Suppressor macrophage treated with lipopolysaccharide for 1 hour (primary cell): ENCODE measurements around the gene SAMD4A.

Experiments
- DNase-seq, 3 donors: peaks; one replicate each; pipeline ENCODE4 v3.0.0-alpha.2; 2020 to 2022

Gene SAMD4A

DNA sequence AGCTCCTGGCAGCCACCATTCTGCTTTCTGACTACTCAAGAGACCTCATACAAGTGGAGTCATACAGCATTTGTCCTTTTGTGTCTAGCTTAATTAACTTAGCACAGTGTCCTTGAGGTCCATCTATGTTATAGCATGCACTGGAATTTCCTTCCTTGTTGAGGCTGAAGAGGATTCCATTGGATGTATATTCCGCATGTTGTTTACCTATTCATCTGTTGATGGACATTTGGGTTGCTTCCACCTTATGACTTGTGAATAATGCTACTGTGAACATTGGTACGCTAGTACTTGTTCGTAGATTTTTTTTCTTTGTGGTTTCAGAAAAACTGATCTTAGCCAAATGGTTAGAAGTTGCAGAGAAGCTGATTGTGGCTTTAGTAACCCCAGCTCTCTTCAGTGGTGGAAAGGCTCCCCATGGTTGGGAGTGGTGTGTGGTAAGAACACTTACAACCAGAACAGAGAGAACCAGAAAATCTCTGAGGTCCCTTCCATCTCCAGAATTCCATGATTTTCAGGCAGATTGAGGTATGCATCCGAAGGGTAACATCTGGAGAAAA is 118.4 kb downstream of the SAMD4A start:
- DNase-seq: no peak

DNA sequence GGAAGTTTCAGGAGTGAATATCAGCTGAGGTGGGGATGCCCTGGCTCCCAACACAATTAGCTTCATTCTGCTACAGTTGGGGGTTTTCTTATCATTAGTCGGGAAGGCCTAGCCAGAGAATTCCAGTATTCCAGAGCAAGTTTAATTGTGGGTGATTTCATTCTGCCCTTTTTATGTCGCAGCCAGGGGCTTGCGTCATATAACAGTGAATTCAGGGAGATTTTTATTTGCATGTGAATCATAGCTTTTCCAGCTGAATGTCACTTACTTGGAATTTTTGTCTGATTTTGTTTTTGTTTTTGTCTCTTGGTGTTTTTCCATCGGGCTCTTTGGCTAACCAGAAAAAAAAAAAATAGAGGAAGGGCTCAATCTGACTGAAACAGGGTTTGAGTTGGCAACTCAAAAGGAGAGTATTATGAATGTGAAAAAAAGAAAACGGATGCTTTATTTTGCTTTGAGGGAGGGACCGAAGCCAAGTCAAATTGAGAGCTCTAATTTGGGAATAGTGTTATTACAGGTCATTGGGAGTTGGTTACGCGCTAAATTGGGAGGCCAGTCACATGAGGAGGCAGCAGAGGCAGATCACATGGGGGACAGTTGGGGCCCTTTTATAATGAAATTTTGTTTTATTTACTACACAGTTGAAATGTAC is 119.4 kb downstream of the SAMD4A start:
- DNase-seq: peak; percentile 63 to 90 (median 72)

DNA sequence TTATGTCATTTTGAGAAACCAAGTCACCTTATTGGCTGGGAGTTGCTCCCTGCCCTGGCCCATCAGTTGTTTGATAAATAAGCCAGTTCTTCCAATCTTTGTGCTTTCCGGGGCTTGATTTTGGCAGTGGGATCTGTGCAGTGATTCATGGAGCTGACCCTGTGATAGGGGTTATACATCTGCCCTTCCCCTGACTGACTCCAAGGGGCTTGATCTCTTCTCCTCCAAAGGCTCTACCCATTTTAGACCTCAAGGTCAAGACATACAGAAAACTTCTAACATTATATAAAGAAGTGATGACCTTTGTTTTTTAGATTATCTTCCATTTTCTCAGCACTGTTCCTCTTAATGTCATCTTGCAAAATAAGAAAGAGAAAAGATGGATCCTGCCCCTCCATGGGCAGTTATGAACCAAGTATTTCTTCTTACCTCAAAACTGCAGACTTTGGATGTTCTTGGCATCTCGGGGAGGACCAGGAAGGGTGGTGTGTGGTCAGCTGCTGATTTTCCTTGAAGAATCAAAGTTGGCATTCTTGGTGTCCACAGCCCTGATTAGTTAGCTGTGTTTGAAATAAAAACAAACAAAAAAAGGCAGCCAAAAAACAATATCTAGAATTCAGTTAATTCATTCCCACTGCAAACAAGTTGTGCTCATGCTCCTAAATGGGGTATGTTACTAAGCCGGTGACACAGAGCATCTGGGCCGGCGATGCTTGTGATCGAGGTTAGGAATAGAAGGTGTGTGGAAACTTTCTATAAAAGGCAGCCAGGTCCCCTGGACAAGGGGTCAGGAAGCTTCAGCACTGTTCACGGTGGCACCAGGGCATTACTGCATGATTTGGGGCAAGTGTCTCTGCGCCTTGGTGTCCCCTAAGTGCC is 120.2 kb downstream of the SAMD4A start:
- DNase-seq: no peak

DNA sequence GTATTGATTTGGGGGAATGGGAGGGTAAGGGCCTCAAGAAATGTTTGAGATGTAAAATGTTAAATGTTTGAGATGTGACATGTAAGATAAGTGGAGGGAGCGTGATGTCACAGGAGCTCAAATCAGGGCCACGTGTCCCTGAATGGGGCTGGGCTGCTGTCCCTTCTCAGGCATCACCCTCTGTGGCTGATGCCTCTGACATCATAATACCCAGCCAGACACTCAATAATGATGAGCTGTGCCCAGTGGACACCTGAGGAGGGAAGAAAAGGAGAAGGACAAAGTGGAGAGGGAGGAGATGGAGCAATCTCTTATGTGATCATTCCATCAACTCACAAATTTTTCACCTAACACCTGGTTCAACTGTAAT is 120.8 kb downstream of the SAMD4A start:
- no peak for DNase-seq

DNA sequence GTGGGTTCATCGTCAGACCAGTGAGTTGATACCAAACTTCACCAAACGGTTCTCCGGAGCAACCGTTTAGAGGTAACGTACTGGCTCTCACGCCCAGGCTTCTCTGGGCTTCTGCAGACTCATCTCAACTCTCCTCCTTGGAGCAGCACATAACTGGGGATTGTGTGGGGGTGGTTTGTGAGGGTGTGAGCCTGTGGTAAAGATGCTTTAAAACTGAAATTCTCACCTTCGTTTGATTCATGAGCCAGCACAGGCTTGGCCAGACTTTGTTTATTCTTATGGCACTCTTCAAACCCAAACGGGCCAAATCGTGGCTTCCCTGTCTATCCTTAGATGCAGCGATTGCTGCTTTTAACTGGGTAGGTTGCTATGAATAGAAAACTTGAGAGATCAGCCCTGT is 121.3 kb downstream of the SAMD4A start:
- DNase-seq: no peak

DNA sequence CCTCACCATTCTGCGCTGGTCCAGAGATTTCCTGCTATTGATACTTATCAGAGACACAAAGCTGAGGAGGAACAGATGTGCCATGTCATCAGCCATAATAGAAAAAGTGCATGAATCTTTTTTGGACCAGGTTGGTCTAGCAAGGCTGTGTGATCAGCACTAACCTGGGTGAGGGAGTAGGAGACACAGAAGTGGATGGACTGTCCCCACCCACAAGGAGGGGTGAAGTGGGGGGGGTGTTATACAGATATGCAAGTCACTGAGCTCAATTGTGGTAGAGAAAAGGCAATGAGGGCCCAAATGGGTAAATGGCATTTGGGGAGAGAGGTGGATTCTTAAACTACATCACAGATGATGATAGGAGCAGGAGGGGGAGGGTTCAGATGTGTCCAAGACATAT is 123.0 kb downstream of the SAMD4A start:
- DNase-seq: no peak

DNA sequence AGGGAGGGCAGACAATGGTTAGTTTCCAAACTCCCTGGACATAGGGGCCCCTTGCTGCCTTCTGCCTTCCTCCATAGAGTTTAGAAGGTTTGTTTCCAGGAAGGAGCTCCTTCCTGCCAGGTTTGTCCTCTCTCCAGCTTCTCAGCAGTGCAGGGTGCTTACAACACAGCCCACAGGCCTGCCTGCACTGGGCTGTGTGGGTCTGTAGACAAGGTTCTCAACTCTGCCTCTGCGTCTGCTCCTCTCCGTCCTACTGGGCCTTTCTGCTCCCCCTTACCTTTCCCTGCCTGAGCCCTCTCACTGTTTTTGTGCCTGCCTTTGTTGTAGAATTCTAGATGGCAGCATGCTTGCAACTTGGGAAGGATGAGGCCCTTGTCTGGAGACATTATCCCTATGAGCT is 124.0 kb downstream of the SAMD4A start:
- DNase-seq: no peak

DNA sequence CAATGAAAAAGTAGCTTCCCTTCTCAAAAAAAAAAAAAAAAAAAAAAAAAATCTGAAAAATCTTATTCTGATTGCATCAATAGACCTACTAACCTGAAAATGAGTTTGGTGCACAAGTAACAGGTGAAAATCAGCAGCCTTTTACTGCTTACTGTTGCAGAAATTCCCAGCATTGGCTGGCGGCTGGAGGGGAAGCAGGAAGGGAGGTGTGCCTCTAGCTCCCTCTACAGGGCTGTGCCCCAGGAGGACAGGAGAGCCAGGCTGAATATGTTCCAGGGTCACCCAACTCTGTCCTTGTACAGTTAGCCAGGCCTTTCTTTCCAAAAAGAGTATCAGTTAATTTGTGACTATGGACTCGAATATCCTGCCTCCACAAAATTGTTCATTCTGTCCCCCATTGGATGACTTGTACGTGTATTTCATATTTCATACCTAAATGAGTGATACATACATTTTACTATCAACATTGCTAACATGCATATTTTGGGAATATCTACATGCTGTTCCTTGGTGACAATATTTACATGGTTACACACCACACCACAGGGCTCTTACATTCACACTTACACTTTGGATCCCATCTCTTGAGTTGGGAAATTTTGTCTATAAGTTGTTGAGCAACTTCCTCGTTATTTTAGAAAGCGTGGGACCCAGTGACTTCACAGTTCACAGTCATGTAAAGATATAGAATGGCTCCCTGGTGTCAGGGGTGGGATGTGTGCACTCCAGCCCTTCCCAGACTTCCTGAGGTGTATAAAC is 124.8 kb downstream of the SAMD4A start:
- DNase-seq: peak; percentile 81 to 93 (median 92)

DNA sequence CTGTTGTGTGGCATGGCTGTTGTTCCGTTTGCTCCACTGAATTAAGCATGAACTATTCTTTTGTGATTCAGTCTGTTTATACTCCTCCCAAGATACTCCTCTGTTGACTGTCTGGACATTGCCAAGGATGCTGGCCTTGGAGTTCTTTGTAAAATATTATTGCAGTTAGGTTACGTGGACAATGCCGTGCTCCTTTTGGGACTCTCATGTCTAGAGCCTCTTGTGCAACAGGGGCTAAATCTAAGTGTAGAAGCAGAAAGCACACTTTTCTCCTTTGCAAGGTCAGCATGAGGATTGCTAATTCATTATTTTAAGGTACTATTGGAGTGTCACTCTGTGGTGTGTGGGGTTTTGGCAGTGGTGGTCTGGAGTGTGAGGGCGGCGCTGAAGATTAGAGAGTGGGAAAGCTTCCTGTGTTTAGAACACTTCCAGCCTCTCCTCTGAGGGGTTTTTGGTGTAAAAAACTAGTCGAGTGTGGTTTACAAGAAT is 125.4 kb downstream of the SAMD4A start:
- no peak for DNase-seq

DNA sequence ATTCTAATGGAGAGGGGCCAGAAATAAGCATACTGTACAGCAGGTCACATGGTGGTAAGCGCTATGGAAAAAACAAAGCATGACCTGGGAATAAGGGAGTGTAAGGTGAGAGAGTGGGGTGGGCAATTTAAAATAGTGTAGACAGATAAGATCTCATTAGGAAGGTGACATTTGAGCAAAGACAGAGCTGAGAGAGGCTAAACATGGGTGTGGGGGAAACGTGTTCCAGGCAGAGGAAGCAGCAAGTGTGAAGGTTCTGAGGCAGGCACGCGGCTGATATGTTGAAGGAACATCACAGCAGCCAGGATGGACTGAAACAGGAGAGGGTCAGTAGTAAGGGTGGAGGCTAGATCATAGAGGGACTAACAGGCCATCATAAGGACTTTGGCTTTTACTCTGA is 126.8 kb downstream of the SAMD4A start:
- DNase-seq: no peak

DNA sequence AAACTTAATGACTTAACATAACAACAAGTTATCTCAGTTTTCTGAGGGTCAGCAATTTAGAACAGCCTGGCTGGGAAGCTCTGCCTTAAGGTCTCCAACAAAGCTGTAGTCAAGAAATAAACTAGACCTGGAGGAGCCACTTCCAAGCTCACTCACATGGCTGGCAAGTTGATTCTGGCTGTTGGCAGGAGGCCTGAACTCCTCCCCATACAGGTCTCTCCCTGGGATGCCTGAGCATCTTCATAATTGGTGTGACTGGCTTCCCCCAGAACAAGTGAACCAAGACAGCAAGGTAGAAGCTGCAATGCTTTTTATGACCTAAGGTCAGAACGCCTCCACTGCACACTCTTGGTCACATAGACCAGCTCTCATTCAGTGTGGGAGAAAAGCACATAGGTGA is 128.3 kb downstream of the SAMD4A start:
- DNase-seq: no peak

DNA sequence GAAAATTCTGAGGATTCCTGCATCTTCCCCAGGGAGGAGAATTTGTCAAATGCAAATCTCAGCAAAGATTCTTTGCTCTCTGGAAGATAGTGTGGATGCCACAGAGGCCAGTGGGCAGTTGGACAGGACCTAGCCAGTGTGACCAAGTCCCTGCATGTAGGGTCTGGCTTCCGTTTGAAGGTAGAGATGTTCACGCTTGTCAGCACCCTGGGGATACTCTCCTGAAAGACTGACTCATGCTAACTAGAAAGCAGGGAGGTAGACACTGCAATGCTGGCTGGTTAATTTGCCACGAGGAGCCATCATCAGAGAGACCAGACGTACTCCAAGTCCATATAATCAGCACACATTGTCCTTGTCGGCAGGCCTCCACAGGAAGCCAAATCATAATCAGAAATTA is 130.1 kb downstream of the SAMD4A start:
- DNase-seq: no peak

DNA sequence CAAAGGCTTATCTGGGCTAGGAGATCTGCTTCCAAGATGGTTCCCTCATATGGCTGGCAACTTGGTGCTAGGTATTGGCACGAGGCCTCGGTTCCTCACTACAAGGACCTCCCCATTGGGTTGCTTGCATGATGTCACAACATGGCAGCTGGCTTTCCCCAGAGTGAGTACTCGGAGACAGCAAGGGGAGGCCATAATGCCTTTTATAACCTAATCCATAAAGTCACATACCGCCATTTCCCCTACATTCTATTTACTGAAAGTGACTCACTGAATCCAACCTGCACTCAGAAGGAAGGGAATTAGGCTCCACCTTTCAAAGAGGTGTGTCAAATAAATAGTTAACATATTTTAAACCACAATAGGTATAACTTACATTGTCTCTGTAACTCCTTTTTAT is 130.9 kb downstream of the SAMD4A start:
- DNase-seq: no peak

DNA sequence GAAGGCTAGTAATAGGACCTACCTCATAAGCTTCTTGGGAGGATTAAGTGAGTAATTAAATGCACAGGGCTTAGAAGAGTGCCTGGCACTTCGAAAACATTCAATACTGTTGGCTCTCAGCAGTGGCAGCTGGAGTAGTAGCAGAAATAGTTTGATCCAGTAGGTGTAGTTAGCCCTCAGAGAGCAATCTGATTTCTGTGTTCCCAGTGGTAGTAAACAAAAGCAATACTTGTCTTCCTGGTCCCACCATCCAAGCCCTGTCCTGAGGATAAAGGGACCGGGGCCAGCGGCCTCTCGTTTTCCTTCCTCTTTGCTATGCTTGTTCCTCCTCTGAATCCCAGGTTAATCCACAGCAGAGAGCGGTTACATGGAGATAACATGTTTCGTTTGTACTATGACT is 131.6 kb downstream of the SAMD4A start:
- no peak for DNase-seq

DNA sequence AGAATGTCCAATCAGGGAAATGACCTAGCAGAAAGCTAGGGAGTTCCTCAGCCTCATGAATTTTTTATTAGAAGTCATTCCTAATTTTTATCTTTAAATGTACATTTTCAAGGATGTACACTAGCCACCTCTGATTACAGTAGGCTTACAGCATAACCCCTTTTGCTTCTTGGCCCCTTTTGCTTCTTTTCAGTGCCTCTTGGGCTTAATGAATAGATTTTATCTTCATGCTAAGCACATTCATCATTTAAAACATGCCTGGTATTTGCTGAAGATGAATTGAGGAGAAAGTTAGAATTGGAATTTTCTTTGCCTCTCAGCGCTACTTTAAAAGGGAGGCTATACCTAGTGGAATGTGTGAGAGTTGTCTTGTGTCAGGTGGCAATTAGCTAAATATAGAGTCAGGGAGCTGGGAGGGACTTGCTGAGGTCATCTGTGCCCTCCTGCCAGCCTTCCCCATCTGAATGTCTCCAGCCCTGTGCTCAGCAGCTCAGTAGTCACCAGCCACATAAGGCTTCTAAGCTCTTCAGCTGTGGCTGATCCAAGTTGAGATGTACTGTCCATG is 132.1 kb downstream of the SAMD4A start:
- DNase-seq: peak in 2 of 3 donors; percentile 37 to 60

DNA sequence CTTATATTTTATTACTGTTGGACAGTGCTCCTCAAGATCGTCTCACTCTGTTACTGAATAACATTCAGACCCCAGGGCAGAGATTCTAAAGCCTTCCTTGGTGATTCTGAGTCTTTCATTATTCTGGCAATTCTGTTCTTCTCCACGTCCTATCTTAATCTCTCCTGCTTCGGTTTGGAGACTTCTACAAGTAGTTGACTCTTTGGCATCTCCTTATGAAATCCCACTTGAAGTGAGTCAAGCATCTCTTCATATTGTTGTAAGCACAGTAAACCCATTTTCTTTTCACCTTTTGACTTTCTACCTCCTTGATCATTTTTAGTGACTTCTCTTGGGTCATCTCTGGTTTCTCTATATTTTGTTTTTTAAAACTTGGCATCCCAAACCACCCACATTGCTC is 132.8 kb downstream of the SAMD4A start:
- DNase-seq: no peak

DNA sequence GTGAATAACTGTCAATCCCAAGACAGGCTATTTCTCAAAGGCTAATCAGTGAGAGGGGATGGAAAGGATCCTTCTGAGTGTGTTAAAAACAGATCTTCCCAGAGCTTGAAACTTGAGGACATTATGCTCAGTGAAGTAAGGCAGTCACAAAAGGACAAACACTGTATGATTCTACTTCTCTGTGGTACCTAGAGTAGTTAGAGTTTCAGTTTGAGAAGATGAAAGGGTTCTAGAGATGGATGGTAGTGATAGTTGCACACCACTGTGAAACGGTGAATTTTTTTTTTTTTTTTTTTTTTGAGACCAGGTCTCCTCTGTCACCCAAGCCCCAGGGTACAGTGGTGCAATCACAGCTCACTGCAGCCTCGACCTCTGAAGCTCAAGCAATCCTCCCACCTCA is 133.8 kb downstream of the SAMD4A start:
- DNase-seq: no peak

DNA sequence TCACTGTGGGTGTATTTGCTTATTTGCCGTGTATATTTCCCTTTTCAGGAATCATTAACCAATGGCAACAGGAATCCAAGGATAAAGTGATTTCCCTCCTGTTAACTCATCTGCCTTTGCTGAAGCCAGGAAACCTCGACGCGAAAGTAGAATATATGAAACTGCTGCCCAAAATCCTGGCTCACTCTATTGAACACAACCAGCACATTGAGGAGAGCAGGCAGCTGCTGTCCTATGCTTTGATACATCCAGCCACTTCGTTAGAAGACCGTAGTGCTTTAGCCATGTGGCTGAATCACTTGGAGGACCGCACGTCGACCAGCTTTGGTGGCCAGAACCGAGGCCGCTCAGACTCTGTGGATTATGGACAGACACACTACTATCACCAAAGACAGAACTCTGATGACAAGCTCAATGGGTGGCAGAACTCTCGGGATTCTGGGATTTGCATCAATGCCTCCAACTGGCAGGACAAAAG is 135.1 kb downstream of the SAMD4A start:
- DNase-seq: no peak

DNA sequence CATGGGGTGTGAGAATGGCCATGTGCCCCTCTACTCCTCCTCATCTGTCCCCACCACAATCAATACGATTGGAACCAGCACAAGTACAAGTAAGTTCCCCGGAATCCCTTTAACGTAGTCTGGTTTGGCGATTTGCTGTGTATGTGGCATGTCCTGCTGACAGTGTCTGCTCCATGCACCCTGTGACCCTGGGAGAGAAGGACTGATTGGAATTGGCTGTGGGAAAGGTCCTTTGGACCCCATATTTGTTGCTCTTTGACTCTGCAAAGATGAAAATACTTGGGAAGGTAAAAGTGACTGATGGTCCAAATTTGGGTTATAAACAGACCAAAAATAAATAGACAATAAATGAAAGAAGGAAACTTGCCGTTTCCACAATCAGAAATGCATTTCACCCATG is 135.6 kb downstream of the SAMD4A start:
- DNase-seq: no peak

DNA sequence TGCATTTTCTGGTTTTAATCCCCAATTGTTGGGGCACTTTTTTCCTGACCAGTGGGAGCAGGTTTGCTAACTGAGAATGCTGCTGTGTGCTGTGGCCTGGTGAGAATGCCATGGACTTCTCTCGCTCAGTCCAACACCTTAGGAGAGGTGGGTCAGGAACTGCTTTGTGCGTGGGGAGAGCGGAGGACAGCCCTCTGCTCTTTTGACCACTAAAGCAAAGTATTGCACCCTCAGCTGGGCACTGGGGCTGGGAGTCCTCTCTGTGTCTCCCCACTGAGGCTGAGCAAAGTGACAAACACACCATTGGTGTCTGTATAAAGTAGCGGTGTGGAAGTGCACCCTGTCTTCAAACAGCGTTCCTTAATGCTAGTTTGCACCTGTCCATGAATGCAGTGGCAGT is 136.2 kb downstream of the SAMD4A start:
- no peak for DNase-seq

DNA sequence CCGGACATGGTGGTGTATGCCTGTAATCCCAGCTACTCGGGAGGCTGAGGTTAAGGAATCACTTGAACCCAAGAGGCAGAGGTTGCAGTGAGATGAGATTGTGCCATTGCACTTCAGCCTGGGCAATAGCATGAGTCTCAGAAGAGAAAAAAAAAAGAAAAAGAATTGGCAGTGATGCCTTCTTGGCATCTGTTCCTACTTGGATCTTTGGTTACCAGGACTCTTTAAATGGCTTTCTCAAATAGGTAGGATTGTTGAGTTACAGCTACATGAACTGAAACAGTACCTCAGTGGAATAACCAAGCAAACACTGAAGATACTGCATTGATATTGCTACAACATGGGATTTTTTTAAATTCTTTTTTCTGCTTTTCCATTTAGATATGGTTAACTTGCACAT is 136.8 kb downstream of the SAMD4A start:
- no peak for DNase-seq

DNA sequence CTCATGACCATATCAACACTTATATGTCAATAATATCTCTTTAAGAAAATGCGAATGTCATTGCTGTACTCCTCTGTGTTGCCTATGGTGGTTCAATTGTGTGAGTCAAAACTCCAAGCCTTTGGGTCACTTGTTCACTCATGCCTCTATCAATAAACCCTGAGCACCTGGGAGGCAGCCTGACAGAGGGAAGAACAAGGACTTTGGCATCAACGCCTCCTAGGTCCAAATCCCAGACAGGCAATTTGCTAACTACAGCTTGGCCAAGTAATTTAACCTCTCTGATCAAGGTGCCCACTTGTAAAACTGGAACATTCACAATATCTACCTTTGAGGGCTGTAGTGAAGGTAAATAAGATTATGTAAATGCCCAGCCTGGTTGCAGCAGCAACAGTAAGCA is 137.8 kb downstream of the SAMD4A start:
- DNase-seq: no peak

DNA sequence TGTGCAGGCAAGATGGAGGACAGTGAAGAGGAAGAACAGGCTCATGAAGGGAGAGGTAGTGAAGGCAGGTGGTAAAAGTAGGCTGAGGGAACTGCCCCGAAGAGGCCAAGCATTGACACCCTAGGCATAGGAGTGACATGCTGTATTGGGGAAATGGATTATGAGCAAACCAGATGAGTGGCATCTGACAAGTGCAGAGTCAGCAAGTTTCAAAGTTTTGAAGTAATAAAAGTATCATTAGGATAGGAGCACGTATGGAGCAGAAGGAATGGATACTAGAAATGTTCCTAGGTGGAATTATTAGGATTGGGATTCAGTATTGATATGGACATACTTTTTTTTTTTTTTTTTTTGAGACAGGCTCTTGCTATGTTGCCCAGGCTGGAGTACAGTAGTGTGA is 139.8 kb downstream of the SAMD4A start:
- DNase-seq: peak in 2 of 3 donors; percentile 15 to 30
